Measurements from ENCODE around the gene SLCO4A1. TPM values are rescaled to one million over a fixed set of nuclear protein-coding genes. Genes with fewer than 3 reads are reported as not detected.
A peak's percentile ranks its signal among the peaks of the same experiment; 100 is the strongest.

Gene SLCO4A1
- total and polyA plus RNA-seq, 4 experiments from 2014 or later, result 0.49 to 0.99 (median 0.97) TPM; not detected in 1

DNA sequence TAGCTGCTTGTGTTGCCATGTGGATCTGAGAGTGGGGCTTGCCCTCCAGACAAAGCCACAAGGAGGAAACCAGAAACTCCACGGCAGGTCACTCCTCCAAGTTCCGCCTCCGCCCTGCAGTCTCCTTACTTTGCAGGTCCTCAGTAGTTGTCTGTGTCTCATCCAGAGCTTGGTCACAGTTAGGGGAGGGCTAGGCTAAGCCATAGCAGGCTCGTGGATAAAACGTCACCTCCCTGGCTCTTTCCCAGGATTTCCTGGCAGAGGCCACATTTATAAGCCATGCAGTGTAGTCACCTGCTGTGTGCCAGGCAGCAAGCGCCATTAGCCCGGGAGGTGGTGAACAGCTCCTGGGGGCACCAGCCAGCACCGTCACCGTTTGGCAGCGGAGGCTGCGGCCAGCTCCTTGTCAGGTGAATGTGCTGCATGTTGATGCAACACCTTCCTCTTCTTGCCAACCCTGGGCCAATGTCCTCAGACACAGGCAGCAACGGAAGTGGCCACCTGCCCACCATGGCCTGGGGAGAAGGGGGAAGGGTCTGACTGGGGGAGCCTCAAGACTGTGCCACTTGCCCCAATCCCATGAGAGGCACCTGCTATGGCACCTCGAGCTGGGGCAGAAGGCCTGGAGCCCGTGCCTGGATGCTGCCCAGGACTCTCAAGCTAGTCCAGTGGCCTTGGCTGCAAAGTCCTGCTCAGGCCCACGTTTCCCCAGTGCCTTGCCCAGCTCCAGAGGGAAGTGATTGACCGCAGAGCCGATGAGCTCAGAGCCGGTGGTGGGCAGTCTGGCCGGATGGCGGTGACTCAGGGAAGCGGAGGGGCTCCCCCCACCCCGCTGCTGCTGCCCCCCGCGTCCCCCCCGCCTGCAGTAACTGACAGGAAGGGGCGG, 39.0 kb upstream of the SLCO4A1 start:
- Histone ChIP-seq H3K27ac (ENCODE audit: low read depth, low read length) (no peak overlapping the region), H3K9me3 (ENCODE audit: control insufficient read depth in 1 of 2, low read length in 2 of 2) (no peaks in the 10 kb centered on the region), H3K4me3 (ENCODE audit: low read length in 2 of 2) (peak overlapping the region; percentile 12 to 31), H3K36me3 (ENCODE audit: insufficient read depth, low read length) (no peaks in the 10 kb centered on the region), H3K27me3 (ENCODE audit: insufficient read depth, low read length) (no peaks in the 10 kb centered on the region), H3K4me1 (ENCODE audit: insufficient read depth, low read length) (peaks cover 26% of the 10 kb centered on the region)
- ChIA-PET CTCF (ENCODE audit: partially characterized antibody) (interaction anchor here (1.5 to 2.0 kb wide), 2 partner anchors 14 to 191 kb away, joined by 6 to 10 read pairs; no protein-coding TSS in a partner anchor), POLR2A (ENCODE audit: partially characterized antibody) (interaction anchor here (0.5 to 1.0 kb wide), 2 partner anchors 14 to 191 kb away, joined by 3 read pairs; no protein-coding TSS in a partner anchor)
- intact Hi-C loops (cut with micrococcal nuclease), result no loop called here
- Mint-ChIP-seq H3K27ac (peak overlapping the region in 6 of 7 donors; percentile 61 to 84 (median 78)), H3K9me3 (peaks cover 0 to 5% (median 0%) of the 10 kb centered on the region in 8 donors), H3K4me1 (peaks cover 14 to 29% (median 20%) of the 10 kb centered on the region in 4 donors), H3K4me3 (peak overlapping the region; percentile 41 to 91 (median 80)), H3K36me3 (no peaks in the 10 kb centered on the region), H3K27me3 (peaks cover 8 to 10% of the 10 kb centered on the region in 2 donors)
- peak; percentile 17 to 72 (median 26) for DNase-seq

DNA sequence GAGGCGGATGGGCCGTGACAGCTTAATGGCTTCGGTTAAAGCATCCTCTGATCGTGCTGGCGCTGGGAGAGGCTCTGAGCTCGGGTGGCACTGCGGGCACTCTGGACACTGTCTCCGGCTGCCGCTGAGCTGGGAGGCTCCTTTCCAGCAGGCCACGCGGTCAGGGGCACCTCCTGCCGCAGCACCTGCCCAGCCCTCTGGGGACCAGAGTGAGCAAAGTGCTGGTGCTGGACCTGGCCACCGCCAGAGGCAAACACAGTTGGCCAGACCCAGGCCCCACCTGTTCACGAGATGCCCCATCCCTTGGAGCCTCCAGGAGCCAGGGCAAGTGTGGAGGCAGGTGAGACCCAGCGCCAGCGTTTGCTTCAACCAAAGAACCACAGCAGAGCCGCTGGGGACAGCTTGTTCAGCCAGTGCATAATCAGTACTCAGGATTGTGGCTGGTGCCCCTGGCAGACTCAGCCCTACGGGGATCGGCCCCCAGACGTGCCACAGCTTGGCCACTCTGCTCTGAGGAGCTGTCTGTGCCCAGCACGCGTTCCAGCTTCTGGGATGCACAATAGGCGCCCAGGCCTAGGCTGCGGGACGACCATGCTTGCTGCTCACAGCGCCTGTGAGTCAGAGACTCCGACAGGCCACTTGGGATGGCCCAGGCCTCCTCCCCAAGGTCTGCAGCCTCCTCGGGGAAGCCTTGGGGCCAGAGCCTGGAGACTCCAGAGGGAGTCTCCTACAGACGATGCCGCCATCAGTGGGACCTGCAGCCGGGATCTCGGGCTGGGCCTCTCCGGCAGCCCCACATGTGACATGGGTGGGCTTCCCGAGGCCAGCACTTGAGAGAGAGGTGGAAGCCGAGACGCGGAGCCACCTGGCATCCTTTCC, 38.2 kb upstream of the SLCO4A1 start:
- Mint-ChIP-seq H3K36me3 (no peaks in the 10 kb centered on the region), H3K4me3 (no peak overlapping the region), H3K9me3 (peaks cover 0 to 5% (median 0%) of the 10 kb centered on the region in 8 donors), H3K27me3 (peaks cover 8% of the 10 kb centered on the region in 2 donors), H3K4me1 (peaks cover 14 to 29% (median 20%) of the 10 kb centered on the region in 4 donors), H3K27ac (no peak overlapping the region)
- peaks cover 26% of the 10 kb centered on the region for H3K4me1 ChIP-seq (ENCODE audit: insufficient read depth, low read length)
- intact Hi-C loops (cut with micrococcal nuclease), result no loop called here
- no peaks in the 10 kb centered on the region for H3K9me3 ChIP-seq (ENCODE audit: control insufficient read depth in 1 of 2, low read length in 2 of 2)
- H3K36me3 ChIP-seq (ENCODE audit: insufficient read depth, low read length), result no peaks in the 10 kb centered on the region
- POLR2A ChIA-PET (ENCODE audit: partially characterized antibody), result interaction anchor here (0.5 kb wide), 1 partner anchor 13 kb away, joined by 3 read pairs; no protein-coding TSS in a partner anchor
- peak in 1 of 5 donors; percentile 5 for DNase-seq
- no peaks in the 10 kb centered on the region for H3K27me3 ChIP-seq (ENCODE audit: insufficient read depth, low read length)
- H3K27ac ChIP-seq (ENCODE audit: low read depth, low read length), result no peak overlapping the region
- no peak overlapping the region for H3K4me3 ChIP-seq (ENCODE audit: low read length in 2 of 2)
- CTCF ChIA-PET (ENCODE audit: partially characterized antibody), result interaction anchor here (1.5 to 2.0 kb wide), 2 partner anchors 13 to 190 kb away, joined by 6 to 10 read pairs; no protein-coding TSS in a partner anchor

DNA sequence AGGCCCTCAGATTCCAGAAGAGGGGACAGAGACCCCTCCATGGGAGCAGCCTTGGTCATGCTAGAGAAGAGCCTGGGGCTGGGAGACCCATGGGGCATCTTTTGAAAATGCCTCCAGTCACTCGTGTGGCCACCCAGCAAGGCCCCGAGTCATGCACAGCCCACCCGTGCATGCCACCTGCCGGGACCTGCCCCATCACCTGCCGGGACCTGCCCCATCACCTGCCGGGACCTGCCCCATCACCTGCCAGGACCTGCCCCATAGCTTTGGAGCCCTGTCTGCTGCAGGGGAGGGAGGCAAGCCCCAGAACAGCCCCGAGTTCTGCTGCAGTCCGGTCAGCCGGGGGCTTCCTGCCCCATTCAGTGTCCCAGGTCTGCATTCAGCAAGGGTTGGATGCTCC, 37.5 kb upstream of the SLCO4A1 start:
- no peak overlapping the region for H3K4me3 Mint-ChIP-seq
- no peak overlapping the region for H3K27ac Mint-ChIP-seq
- no peak overlapping the region for H3K27ac ChIP-seq (ENCODE audit: low read depth, low read length)
- peaks cover 0 to 5% (median 0%) of the 10 kb centered on the region in 8 donors for H3K9me3 Mint-ChIP-seq
- H3K4me3 ChIP-seq (ENCODE audit: low read length in 2 of 2), result no peak overlapping the region
- H3K4me1 ChIP-seq (ENCODE audit: insufficient read depth, low read length), result peaks cover 26% of the 10 kb centered on the region
- POLR2A ChIA-PET (ENCODE audit: partially characterized antibody), result no interaction called here
- H3K4me1 Mint-ChIP-seq, result peaks cover 14 to 29% (median 20%) of the 10 kb centered on the region in 4 donors
- intact Hi-C loops (cut with micrococcal nuclease), result no loop called here
- DNase-seq, result no peak
- no peaks in the 10 kb centered on the region for H3K36me3 ChIP-seq (ENCODE audit: insufficient read depth, low read length)
- H3K9me3 ChIP-seq (ENCODE audit: control insufficient read depth in 1 of 2, low read length in 2 of 2), result no peaks in the 10 kb centered on the region
- H3K27me3 ChIP-seq (ENCODE audit: insufficient read depth, low read length), result no peaks in the 10 kb centered on the region
- H3K36me3 Mint-ChIP-seq, result no peaks in the 10 kb centered on the region
- CTCF ChIA-PET (ENCODE audit: partially characterized antibody), result interaction anchor here (1.8 kb wide), 1 partner anchor 12 kb away, joined by 6 read pairs; no protein-coding TSS in a partner anchor
- peaks cover 7 to 8% of the 10 kb centered on the region in 2 donors for H3K27me3 Mint-ChIP-seq

DNA sequence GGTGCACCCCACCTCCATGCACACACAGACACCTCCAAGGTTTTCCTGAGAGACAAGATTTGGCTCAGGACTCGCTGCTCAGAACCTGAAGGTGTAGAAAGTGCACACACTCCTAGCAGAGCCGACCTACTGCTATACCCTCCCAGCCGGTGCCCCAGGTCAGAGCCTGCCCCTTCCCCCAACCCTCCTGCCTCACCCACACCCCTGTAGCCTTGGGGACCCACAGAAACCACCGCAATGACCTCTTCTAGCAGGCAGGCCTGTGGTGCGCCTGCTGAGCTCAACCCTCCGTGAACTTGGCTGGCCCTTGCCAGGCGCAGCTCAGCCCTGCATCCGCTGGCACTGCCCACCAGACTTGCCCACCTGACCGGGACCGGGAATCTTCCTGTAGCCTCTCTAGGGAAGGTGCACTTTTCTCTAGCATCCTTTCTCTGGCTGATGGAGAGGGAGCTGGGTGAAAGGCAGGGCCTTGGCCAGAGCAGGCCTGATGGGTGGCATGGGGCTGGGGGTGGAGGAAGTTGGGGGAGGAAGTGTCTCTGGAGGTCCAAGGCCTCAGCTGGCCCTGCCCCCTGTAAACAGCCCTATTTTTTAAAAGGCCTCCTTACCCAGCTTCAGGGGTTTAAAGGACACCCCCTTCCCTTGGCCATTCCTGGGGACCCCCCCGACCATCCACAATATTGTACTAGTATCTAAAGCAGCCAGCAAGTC, 36.9 kb upstream of the SLCO4A1 start:
- Mint-ChIP-seq H3K4me3 (no peak overlapping the region), H3K27ac (peak overlapping the region in 1 of 7 donors; percentile 40)
- POLR2A ChIA-PET (ENCODE audit: partially characterized antibody), result no interaction called here

DNA sequence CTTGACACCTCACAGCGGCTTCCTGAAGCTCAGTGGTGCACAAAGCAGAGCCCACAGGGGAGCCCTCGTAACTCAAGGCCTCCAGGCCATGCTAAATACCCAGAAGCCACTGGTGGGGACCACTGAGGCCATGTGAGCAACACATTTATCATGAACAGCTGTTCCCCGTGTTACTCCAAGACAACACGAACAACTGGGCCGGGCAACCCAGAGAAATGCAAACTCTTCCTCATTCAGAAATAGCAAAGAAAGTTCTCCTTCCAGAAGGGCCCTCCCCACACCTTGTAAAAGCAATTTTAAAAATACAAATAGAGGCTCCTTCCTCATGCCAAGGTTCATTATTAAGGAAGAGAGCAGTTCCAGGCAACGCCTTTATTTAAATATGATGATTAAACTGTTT, 36.3 kb upstream of the SLCO4A1 start:
- Mint-ChIP-seq H3K36me3 (no peaks in the 10 kb centered on the region), H3K4me3 (no peak overlapping the region), H3K4me1 (peaks cover 13 to 25% (median 18%) of the 10 kb centered on the region in 4 donors), H3K27me3 (peaks cover 5 to 13% of the 10 kb centered on the region in 2 donors), H3K9me3 (peaks cover 0 to 4% (median 0%) of the 10 kb centered on the region in 8 donors), H3K27ac (no peak overlapping the region)
- H3K4me3 ChIP-seq (ENCODE audit: low read length in 2 of 2), result no peak overlapping the region
- no peak overlapping the region for H3K27ac ChIP-seq (ENCODE audit: low read depth, low read length)
- H3K36me3 ChIP-seq (ENCODE audit: insufficient read depth, low read length), result no peaks in the 10 kb centered on the region
- H3K4me1 ChIP-seq (ENCODE audit: insufficient read depth, low read length), result peaks cover 26% of the 10 kb centered on the region
- ChIA-PET CTCF (ENCODE audit: partially characterized antibody) (interaction anchor here (1.8 kb wide), 1 partner anchor 11 kb away, joined by 6 read pairs; no protein-coding TSS in a partner anchor), POLR2A (ENCODE audit: partially characterized antibody) (no interaction called here)
- intact Hi-C loops (cut with micrococcal nuclease), result no loop called here
- no peak for DNase-seq
- no peaks in the 10 kb centered on the region for H3K27me3 ChIP-seq (ENCODE audit: insufficient read depth, low read length)
- H3K9me3 ChIP-seq (ENCODE audit: control insufficient read depth in 1 of 2, low read length in 2 of 2), result no peaks in the 10 kb centered on the region

More for the DNA sequence above, 36.9 kb upstream of the SLCO4A1 start:
- peaks cover 0 to 5% (median 0%) of the 10 kb centered on the region in 8 donors for H3K9me3 Mint-ChIP-seq
- intact Hi-C loops (cut with micrococcal nuclease), result no loop called here
- Histone ChIP-seq H3K4me1 (ENCODE audit: insufficient read depth, low read length) (peaks cover 26% of the 10 kb centered on the region), H3K27me3 (ENCODE audit: insufficient read depth, low read length) (no peaks in the 10 kb centered on the region), H3K9me3 (ENCODE audit: control insufficient read depth in 1 of 2, low read length in 2 of 2) (no peaks in the 10 kb centered on the region), H3K4me3 (ENCODE audit: low read length in 2 of 2) (no peak overlapping the region), H3K27ac (ENCODE audit: low read depth, low read length) (no peak overlapping the region), H3K36me3 (ENCODE audit: insufficient read depth, low read length) (no peaks in the 10 kb centered on the region)
- H3K4me1 Mint-ChIP-seq, result peaks cover 14 to 28% (median 20%) of the 10 kb centered on the region in 4 donors
- no peaks in the 10 kb centered on the region for H3K36me3 Mint-ChIP-seq
- DNase-seq, result no peak
- H3K27me3 Mint-ChIP-seq, result peaks cover 7 to 8% of the 10 kb centered on the region in 2 donors
- CTCF ChIA-PET (ENCODE audit: partially characterized antibody), result interaction anchor here (1.8 kb wide), 1 partner anchor 11 kb away, joined by 6 read pairs; no protein-coding TSS in a partner anchor

DNA sequence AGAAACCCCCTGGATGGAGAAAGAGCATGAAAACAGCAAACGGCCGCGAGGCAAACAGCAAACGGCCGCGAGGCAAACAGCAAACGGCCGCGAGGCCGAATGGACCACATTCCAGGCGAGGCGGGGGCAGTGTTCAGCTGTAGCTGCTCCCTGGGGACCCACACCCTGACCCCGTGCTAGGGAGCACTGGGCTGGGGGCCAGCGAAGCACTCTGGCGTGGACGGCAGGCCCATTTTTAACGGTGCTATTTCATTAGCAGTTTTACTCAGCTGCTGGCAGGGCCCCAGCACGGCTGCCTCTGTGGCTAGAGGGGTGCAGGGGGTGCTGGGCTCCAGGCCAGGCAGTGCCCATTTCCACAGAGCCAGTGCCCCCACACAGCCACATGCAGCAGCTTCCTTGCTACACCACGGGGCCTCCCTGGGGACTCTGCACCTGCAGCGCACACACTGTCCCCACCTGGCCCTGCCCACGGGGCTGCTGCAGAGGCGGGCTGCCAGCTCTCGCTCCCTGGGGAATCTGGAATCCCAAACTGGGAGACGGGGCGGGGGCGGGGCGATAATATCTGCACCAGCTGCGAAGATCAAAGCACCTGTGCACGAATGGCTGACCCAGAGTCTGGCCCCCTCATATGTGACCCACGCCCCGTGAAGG, 35.6 kb upstream of the SLCO4A1 start:
- no peaks in the 10 kb centered on the region for H3K9me3 ChIP-seq (ENCODE audit: control insufficient read depth in 1 of 2, low read length in 2 of 2)
- H3K27ac ChIP-seq (ENCODE audit: low read depth, low read length), result no peak overlapping the region
- peaks cover 13 to 19% (median 16%) of the 10 kb centered on the region in 4 donors for H3K4me1 Mint-ChIP-seq
- no peaks in the 10 kb centered on the region for H3K27me3 ChIP-seq (ENCODE audit: insufficient read depth, low read length)
- no peaks in the 10 kb centered on the region for H3K36me3 Mint-ChIP-seq
- H3K27ac Mint-ChIP-seq, result no peak overlapping the region
- no peak overlapping the region for H3K4me3 ChIP-seq (ENCODE audit: low read length in 2 of 2)
- peaks cover 2 to 13% of the 10 kb centered on the region in 2 donors for H3K27me3 Mint-ChIP-seq
- ChIA-PET CTCF (ENCODE audit: partially characterized antibody) (interaction anchor here (1.8 kb wide), 1 partner anchor 10 kb away, joined by 6 read pairs; no protein-coding TSS in a partner anchor), POLR2A (ENCODE audit: partially characterized antibody) (no interaction called here)
- peaks cover 26% of the 10 kb centered on the region for H3K4me1 ChIP-seq (ENCODE audit: insufficient read depth, low read length)
- H3K9me3 Mint-ChIP-seq, result peaks cover 0 to 4% (median 0%) of the 10 kb centered on the region in 8 donors
- no peaks in the 10 kb centered on the region for H3K36me3 ChIP-seq (ENCODE audit: insufficient read depth, low read length)
- no peak overlapping the region for H3K4me3 Mint-ChIP-seq
- no peak for DNase-seq
- intact Hi-C loops (cut with micrococcal nuclease), result no loop called here
